ENCODE measurements around the gene DEFB124. TPM values are rescaled to one million over a fixed set of nuclear protein-coding genes. Genes with fewer than 3 reads are reported as not detected.
"Not testable (repeated sequence)": the region's sequence is repeated elsewhere in the genome, so short reads cannot be mapped to it uniquely, and the experiment has no call there.

Gene DEFB124
- total RNA-seq, 4 donors from 2014 or later: not detected

DNA sequence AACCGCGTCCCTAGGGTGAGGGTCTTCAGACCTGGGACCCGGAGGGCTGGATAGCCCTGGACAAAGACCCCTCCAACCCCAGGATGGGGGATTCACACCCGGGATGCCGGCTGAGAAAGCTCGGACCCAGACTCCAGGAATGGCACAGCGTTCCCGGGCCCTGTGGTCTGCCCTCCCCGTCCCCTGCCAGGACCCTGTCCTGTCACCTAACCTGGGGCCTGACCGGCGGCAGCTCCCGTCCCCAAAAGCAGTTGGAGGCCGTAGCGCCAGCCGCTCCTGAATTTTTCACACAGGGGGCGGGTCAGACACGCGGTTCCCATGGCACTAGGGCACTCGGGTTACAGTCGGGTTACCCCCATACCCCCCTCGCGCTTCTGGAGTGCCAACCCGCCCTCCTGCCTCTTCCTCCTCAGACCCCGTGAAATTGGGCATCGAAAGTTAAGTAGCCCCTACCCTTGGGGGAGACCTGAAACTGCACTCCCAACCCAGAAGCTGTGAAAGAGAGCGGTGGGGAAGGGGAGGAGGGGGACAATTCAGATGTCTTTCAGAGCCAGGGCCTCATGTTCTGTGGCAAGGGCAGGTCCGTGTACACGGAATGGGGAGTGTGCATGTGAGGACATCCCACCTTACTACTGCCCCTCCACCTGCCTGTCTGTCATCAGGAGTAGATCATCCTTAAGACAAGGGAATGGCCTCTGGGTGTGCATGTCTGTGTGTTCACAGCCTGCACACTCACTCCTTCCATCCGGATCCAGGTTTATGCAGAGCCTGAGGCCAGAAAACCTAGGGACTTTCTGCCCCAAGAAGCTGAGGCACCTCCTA is 756 bp upstream of the DEFB124 start:
- H3K9me3 ChIP-seq: no peaks in the 10 kb centered on the region
- TF ChIP-seq EP300 (IDR thresholded peaks at IDR 0.05): no peak
- TF ChIP-seq POLR2A (IDR thresholded peaks at IDR 0.05): no peak
- TF ChIP-seq, protein P1, sequence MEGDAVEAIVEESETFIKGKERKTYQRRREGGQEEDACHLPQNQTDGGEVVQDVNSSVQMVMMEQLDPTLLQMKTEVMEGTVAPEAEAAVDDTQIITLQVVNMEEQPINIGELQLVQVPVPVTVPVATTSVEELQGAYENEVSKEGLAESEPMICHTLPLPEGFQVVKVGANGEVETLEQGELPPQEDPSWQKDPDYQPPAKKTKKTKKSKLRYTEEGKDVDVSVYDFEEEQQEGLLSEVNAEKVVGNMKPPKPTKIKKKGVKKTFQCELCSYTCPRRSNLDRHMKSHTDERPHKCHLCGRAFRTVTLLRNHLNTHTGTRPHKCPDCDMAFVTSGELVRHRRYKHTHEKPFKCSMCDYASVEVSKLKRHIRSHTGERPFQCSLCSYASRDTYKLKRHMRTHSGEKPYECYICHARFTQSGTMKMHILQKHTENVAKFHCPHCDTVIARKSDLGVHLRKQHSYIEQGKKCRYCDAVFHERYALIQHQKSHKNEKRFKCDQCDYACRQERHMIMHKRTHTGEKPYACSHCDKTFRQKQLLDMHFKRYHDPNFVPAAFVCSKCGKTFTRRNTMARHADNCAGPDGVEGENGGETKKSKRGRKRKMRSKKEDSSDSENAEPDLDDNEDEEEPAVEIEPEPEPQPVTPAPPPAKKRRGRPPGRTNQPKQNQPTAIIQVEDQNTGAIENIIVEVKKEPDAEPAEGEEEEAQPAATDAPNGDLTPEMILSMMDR (IDR thresholded peaks at IDR 0.05): no peak
- H3K27ac ChIP-seq: peak overlapping the region; percentile 15 to 86 (median 69)
- no peak for DNase-seq (ENCODE audit: low spot score in 2 of 2)
- 3% methylated on average over 20 to 28 of the region's 29 CpGs for WGBS, 2 donors
- peak overlapping the region; percentile 39 to 68 (median 48) for H3K4me3 ChIP-seq
- H3K27me3 ChIP-seq: peaks cover 0 to 15% of the 10 kb centered on the region in 2 donors
- no peaks in the 10 kb centered on the region for H3K36me3 ChIP-seq
- H3K4me1 ChIP-seq: peaks cover 0 to 51% (median 8%) of the 10 kb centered on the region in 4 donors

DNA sequence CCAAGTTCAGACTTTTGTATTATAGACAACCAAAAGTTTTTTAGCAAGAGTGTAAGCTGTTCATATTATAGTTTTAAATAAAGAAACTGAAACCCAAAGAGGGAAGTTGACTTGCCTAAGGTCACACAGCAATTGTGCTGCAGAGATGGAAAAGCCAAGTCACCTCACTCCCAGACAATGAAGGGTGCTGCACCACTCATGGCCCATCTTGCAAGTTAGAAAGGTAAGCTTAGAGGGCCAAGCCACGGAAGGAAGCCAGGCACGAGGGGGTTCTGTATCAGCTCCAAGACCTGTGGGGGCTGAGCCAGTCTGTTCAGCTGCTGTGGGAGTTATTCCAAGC is 860 bp downstream of the DEFB124 start:
- Histone ChIP-seq H3K27me3 (peaks cover 0 to 15% of the 10 kb centered on the region in 2 donors), H3K27ac (peak overlapping the region in 2 of 4 donors; percentile 77 to 86), H3K4me3 (no peak overlapping the region), H3K4me1 (peaks cover 0 to 51% (median 8%) of the 10 kb centered on the region in 4 donors), H3K9me3 (no peaks in the 10 kb centered on the region), H3K36me3 (no peaks in the 10 kb centered on the region)
- no peak for DNase-seq (ENCODE audit: low spot score in 2 of 2)
- TF ChIP-seq, protein P1 (IDR thresholded peaks at IDR 0.05): no peak
- TF ChIP-seq POLR2A (IDR thresholded peaks at IDR 0.05) (no peak), EP300 (IDR thresholded peaks at IDR 0.05) (no peak)
- 59 to 61% methylated on average over 2 of the region's 2 CpGs for WGBS, 2 donors

DNA sequence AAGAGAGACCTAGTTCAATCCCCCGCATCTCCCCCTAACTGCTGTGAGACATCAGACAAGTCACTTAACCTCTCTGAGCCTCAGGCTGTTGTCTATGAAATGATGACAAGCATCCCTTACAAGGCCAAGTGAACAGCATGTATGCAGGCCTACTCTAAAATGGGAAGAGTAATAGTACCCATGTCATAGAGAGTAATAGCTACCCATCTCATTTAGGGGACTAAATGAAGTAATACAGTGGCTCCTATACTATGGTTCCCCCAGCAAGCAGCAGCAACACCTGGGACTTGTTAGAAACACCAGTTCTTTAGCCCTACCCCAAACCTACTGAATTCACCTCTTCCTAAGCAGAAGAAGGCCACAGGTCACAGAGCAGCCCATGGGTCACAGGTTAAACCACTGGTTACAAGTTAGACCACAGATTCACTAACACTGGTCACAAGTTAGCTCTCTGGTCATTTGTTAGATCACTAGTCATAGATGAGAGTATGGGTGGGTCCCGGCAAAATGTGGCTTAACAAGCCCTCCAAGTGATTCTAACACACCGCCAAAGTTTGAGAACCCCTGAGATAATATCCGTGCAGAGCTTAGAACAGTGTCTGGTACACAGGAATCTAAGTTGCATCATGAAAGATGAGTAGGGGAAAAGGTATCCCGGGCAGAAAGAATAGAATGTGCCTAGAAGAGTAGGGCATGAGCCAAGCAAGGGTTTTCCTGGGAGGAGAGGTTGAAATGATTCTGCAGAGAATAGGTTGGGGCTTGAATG is 1.4 kb downstream of the DEFB124 start:
- no peak for DNase-seq (ENCODE audit: low spot score in 2 of 2)
- WGBS, 2 donors: 84 to 88% methylated on average over 5 of the region's 5 CpGs
- Histone ChIP-seq H3K9me3 (no peaks in the 10 kb centered on the region), H3K4me1 (peaks cover 0 to 51% (median 8%) of the 10 kb centered on the region in 4 donors), H3K27me3 (peaks cover 0 to 15% of the 10 kb centered on the region in 2 donors), H3K4me3 (no peak overlapping the region), H3K36me3 (no peaks in the 10 kb centered on the region), H3K27ac (peak overlapping the region in 1 of 4 donors; percentile 86)
- TF ChIP-seq, protein P1 (IDR thresholded peaks at IDR 0.05): no peak
- no peak for TF ChIP-seq EP300 (IDR thresholded peaks at IDR 0.05)
- no peak for TF ChIP-seq POLR2A (IDR thresholded peaks at IDR 0.05)

DNA sequence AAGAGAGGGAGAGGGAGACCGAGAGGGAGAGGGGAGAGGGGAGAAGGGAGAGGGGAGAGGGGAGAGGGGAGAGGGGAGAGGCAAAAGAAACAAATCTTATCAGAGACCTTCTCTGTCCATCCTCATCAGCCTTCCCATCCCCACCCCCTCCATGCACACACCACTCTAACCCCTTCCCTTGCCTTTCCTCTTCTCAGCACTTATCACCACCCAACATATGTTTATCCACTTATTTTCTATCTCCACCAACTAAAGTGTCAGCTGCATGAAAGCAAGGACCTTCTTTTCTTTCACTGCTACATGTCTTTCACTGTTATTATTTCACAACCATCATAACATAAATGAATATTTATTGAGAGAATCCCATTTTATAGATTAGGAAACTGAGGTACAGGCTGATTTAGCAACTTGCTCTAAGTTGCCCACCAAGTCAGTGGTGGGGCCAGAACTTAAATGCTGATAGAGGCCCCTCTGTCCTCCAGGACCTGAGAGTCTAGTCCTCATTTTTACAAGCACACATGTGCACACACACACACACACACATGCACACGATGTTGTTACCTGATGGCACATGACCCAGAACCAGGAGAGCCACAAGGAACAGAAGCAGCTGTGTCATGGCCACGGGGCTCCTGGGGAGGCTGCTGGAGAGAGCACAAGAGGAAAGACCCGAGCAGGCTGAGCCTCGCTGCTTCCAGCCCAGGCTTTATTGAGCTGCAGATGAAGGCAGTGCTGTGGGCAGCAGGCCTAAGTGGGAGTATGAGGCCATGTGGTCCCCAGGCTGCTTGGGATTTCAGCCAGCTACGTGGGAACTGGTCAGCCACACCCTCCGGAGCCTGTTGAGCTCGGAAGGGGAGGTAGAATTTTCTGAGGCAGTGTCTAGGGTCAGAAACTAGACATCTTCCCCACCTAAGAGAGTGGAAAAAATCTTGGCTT is 2.3 kb downstream of the DEFB124 start:
- no peak for DNase-seq (ENCODE audit: low spot score in 2 of 2)
- no peak overlapping the region for H3K4me3 ChIP-seq
- 36 to 46% methylated on average over 8 of the region's 8 CpGs for WGBS, 2 donors
- peaks cover 0 to 15% of the 10 kb centered on the region in 2 donors for H3K27me3 ChIP-seq
- H3K27ac ChIP-seq: peak overlapping the region in 2 of 4 donors; percentile 48 to 55
- no peaks in the 10 kb centered on the region for H3K36me3 ChIP-seq
- TF ChIP-seq, protein P1 (IDR thresholded peaks at IDR 0.05): no peak
- TF ChIP-seq EP300 (IDR thresholded peaks at IDR 0.05) (no peak), POLR2A (IDR thresholded peaks at IDR 0.05) (no peak)
- peaks cover 0 to 51% (median 8%) of the 10 kb centered on the region in 4 donors for H3K4me1 ChIP-seq
- H3K9me3 ChIP-seq: no peaks in the 10 kb centered on the region

DNA sequence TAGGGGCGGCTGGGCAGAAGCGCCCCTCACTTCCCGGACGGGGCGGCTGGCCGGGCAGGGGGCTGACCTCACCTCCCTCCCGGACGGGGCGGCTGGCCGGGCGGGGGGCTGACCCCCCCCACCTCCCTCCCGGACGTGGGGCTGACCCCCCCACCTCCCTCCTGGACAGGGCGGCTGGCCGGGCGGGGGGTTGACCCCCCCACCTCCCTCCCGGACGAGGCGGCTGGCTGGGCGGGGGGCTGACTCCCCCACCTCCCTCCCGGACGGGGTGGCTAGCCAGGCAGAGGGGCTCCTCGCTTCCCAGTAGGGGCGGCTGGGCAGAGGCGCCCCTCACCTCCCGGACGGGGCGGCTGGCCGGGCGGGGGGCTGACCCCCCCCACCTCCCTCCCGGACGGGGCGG is 4.0 kb downstream of the DEFB124 start:
- not testable (repeated sequence) for H3K9me3 ChIP-seq; DNase-seq (ENCODE audit: low spot score in 2 of 2); H3K4me3 ChIP-seq; H3K27ac ChIP-seq; H3K36me3 ChIP-seq
- 100% methylated on average over 1 of the region's 33 CpGs; no CpG with 5 or more reads in 1 of the 2 donors for WGBS, 2 donors
- Histone ChIP-seq H3K27me3 (peaks cover 0 to 15% of the 10 kb centered on the region in 2 donors), H3K4me1 (peaks cover 0 to 34% (median 8%) of the 10 kb centered on the region in 4 donors)

Data from tibial nerve (tissue), 4 donors.